Type B pancreatic cell (in vitro differentiated cells): Measurements from ENCODE around the gene TAF5L. TPM values are rescaled to one million over a fixed set of nuclear protein-coding genes. Genes with fewer than 3 reads are reported as not detected.

Experiments used
- DNase-seq: peaks from one replicate; pipeline ENCODE4 v3.0.0; 2021; ENCODE audit warnings: mixed read lengths; ENCODE audit not compliant: unreplicated experiment; ENCODE audit errors: extremely low spot score
- H3K27ac Mint-ChIP-seq: 2 replicates; pipeline ENCODE4 v1.8.0; 2021; ENCODE audit warnings: mild to moderate bottlenecking, mixed read lengths
- H3K27me3 Mint-ChIP-seq: 2 replicates; pipeline ENCODE4 v1.8.0; 2021; ENCODE audit warnings: mixed read lengths
- H3K36me3 Mint-ChIP-seq: 2 replicates; pipeline ENCODE4 v1.8.0; 2021; ENCODE audit warnings: mixed read lengths
- H3K4me1 Mint-ChIP-seq: one replicate; pipeline ENCODE4 v1.8.0; 2021; ENCODE audit warnings: mixed read lengths; ENCODE audit not compliant: unreplicated experiment
- H3K4me3 Mint-ChIP-seq: 2 replicates; pipeline ENCODE4 v1.8.0; 2021; ENCODE audit warnings: mild to moderate bottlenecking, mixed read lengths
- H3K9me3 Mint-ChIP-seq: 2 replicates; pipeline ENCODE4 v1.8.0; 2021; ENCODE audit warnings: mixed read lengths
- CTCF ChIP-seq: fragments of 200-600 bp; sonication (generic); conservative IDR thresholded peaks from 2 replicates; pipeline ENCODE4 v1.5.0; 2021; ENCODE audit warnings: antibody characterized with exemption, mild to moderate bottlenecking
- total RNA-seq: library from RNA; stranded (reverse); gene quantifications from 2 replicates; pipeline ENCODE4 v1.2.1, GENCODE V29; 2021; ENCODE audit warnings: low replicate concordance

TAF5L gene
- total RNA-seq, 1 donor from 2014 or later, result 17.4 TPM

- peaks cover 9% of the 10 kb centered on the region for H3K4me1 Mint-ChIP-seq
- TF ChIP-seq CTCF, result no peak
- no peaks in the 10 kb centered on the region for H3K27me3 Mint-ChIP-seq
- no peak for DNase-seq
- H3K4me3 Mint-ChIP-seq, result no peak overlapping the region
- H3K27ac Mint-ChIP-seq, result no peak overlapping the region
- H3K9me3 Mint-ChIP-seq, result no peaks in the 10 kb centered on the region
- H3K36me3 Mint-ChIP-seq, result no peaks in the 10 kb centered on the region
Observed at GRCh38 chr1:229582715-229583114, 43.2 kb downstream of the TAF5L start.

GRCh38 chr1:229582011-229582694 is 43.8 kb downstream of the TAF5L start:
- TF ChIP-seq CTCF, result no peak
- no peak overlapping the region for H3K27ac Mint-ChIP-seq
- no peaks in the 10 kb centered on the region for H3K9me3 Mint-ChIP-seq
- no peaks in the 10 kb centered on the region for H3K36me3 Mint-ChIP-seq
- DNase-seq, result no peak
- H3K4me3 Mint-ChIP-seq, result no peak overlapping the region
- no peaks in the 10 kb centered on the region for H3K27me3 Mint-ChIP-seq
- peaks cover 9% of the 10 kb centered on the region for H3K4me1 Mint-ChIP-seq

- no peak overlapping the region for H3K4me3 Mint-ChIP-seq
- no peaks in the 10 kb centered on the region for H3K36me3 Mint-ChIP-seq
- H3K4me1 Mint-ChIP-seq, result peaks cover 9% of the 10 kb centered on the region
- no peaks in the 10 kb centered on the region for H3K9me3 Mint-ChIP-seq
- H3K27me3 Mint-ChIP-seq, result no peaks in the 10 kb centered on the region
- no peak for TF ChIP-seq CTCF
- no peak for DNase-seq
- H3K27ac Mint-ChIP-seq, result no peak overlapping the region
Observed at GRCh38 chr1:229581485-229581884, 44.4 kb downstream of the TAF5L start.

GRCh38 chr1:229579059-229579673 is 46.8 kb downstream of the TAF5L start:
- peak overlapping the region; percentile 37 for H3K27ac Mint-ChIP-seq
- no peak for TF ChIP-seq CTCF
- no peaks in the 10 kb centered on the region for H3K9me3 Mint-ChIP-seq
- H3K36me3 Mint-ChIP-seq, result no peaks in the 10 kb centered on the region
- DNase-seq, result no peak
- H3K27me3 Mint-ChIP-seq, result no peaks in the 10 kb centered on the region
- no peak overlapping the region for H3K4me3 Mint-ChIP-seq
- peaks cover 9% of the 10 kb centered on the region for H3K4me1 Mint-ChIP-seq

- H3K4me1 Mint-ChIP-seq, result peaks cover 9% of the 10 kb centered on the region
- DNase-seq, result no peak
- H3K27me3 Mint-ChIP-seq, result no peaks in the 10 kb centered on the region
- no peaks in the 10 kb centered on the region for H3K9me3 Mint-ChIP-seq
- no peak overlapping the region for H3K4me3 Mint-ChIP-seq
- H3K36me3 Mint-ChIP-seq, result no peaks in the 10 kb centered on the region
- peak overlapping the region; percentile 37 for H3K27ac Mint-ChIP-seq
- no peak for TF ChIP-seq CTCF
Observed at GRCh38 chr1:229578168-229579058, 47.5 kb downstream of the TAF5L start.
